NK-92 (cell line): ENCODE data around the gene NOVA2.

Experiments used
- DNase-seq: peaks from one replicate; lab custom pipeline; 2025; ENCODE audit not compliant: unreplicated experiment; lab: John Stamatoyannopoulos, UW

The NOVA2 gene

DNA sequence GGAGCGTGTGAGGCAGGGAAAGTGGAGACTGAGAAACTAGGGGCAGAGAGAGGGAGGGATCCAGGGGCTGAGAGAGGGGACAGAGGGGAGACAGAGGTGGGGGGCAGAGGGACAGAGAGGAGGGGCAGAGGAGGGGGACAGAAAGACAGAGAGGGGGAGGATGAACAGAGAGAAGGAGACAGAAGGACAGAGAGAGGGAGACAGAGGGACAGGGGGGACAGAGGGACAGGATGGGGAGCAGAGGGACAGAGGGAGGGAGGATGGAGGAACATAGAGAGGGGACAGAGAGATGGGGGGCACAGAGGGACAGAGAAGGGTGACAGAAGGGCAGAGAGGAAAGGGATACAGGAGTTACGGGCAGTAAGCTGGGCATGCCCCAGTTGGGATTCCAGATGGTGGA, 44.4 kb downstream of the NOVA2 start:
- no peak for DNase-seq

DNA sequence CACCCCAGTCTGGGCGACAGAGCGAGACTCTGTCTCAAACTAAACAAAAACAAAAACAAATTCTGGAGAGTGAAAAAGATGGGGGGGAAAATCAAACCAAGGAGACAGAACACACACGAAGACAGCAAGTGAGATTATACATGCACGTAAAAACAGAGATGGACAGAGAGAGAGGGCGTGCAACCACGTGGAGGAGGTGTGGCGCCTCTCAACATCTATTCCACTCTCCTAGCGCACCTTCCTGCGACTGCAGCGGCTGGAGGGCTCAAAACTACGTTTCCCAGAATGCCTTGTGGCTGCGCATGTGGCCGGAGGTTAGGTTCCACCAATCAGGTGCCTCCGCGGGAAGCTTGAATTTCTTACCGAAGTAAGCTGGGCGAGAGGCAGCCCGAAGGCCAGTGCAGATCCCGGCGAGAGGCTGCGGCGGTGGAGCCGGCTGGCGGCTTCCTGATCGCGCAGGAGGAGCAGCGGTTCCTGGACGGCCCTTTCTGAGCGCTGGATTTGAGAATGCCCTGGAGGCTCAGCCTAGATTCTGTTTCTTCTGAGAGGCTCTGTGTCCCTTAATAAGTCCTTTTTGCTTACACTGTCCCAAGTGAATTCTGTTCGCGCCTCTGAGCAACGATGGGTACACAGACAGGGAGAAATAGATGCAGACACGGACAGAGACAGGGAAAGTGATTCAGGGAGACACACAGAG, 46.0 kb downstream of the NOVA2 start:
- peak; percentile 17 for DNase-seq

DNA sequence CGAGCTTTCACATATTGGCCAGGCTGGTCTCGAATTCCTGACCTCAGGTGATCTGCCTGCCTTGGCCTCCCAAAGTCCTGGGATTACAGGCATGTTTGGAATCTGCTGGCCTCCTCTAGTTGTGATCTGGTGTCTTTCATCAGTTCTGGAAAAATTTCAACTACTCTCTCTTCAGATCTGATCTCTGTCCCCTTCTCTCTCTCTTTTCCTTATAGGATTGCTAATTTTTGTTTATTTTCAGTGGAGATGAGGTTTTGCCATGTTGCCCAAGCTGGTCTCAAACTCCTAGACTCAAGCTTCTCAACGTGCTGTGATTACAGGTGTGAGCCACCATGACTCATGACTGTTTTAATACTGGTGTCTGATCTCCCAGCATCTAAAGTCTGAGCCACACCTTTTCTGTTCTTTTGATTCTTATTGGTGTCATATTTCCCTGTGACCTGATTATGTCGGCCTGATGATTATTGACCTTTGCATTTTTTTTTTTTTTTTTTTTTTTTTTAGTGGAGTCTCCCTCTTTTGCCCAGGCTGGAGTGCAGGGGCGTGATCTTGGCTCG, 48.7 kb downstream of the NOVA2 start:
- no peak for DNase-seq

DNA sequence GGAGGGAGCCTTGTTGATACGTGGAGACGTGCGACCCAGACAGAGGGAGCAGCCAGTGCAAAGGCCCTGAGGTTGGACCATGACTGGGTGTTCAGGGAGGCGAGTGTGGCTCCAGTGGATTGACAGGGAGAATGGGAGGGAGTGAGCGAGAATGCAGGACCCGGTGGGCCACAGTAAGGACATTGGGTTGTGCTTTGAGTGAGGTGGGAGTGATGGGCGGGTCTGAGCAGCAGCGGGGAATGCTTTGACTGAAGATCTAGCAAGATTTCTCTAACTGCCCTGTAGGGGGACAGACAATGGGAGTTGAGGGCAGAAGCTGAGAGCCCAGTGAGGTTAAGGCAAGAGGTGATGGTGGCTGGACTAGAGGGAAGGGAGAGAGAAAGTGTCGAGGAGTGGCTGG, 51.4 kb downstream of the NOVA2 start:
- no peak for DNase-seq

DNA sequence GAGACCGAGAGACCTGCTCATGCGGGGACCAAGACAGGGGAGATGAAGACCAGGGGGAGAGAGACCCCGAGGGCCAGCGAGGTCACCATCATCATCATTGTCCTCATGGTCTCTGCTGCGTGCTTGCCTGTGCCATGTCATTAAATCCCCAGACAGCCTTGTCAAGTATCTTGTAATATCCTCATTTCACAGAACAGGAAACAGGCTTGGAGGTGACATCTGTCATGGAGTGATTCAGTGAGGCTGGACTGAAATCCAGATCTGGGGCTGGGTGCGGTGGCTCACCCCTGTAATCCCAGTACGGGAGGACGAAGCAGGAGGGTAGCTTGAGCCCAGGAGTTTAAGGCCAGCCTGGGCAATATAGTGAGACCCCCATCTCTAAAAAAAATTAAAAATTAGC, 53.2 kb downstream of the NOVA2 start:
- DNase-seq, result no peak

DNA sequence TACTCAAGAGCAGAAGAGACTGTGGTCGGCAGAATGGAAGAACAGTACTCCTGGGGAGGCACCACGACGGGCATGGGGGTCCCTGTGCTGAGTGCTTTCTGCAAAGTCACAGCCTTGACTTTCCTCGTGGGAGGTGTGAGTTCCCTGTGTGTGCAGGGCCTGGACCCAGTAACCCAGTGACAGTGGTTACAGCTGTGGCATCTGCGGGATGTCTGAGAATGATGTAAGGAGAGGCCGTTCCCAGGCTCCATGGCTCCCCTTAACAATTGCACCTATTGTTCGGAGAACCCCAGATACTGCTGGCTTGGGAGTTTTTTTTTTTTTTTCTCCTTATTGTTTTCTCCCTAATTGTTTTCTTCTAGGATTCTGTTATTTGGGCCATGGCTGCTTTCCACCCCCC, 54.0 kb downstream of the NOVA2 start:
- no peak for DNase-seq

DNA sequence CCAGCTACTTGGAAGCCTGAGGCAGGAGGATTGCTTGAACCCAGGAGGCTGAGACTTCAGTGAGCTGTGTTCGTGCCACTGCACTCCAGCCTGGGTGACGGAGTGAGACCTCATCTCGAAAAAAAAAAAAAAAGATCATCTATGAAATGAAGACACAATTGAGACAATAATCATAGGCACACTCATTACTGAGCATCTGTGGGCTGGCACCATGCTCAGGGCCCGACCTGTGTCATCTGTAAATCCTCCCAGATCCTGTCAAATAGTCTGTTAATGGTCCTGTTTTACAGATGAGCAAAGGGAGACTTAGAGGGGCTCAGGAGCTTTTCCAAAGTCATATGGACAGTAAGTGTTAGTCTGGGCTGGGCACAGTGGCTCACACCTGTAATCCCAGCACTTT, 54.9 kb downstream of the NOVA2 start:
- DNase-seq, result no peak

DNA sequence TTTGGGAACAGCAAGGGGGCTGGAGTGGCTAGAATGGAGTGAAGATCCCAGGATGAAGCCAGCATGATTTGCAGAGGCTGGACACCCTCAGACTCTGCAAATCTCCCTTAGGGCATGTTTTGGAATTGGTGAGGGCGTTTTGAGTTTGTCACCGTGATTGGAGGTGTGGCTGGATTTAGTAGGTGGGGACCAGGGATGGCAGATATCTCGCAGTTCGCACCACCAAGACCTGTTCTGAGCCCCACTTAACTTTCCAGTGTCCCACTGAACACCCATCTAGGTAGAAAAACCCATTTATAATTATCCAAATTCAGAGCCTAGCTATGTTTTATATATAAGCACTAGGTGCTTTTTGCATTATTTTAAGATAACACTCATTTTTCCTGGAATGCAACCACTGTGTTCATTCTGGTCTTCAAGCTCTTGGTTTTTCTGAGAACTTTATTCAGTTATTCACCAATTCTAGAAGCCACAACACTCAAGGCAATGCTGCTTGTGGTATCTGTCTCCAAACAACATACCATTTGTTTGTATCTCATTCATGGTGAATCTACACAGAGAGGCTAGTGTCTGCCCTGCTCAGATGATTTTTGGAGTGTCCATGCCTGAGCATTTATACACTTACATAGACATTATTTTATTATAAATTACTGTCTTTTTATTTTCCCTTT, 56.1 kb downstream of the NOVA2 start:
- no peak for DNase-seq

DNA sequence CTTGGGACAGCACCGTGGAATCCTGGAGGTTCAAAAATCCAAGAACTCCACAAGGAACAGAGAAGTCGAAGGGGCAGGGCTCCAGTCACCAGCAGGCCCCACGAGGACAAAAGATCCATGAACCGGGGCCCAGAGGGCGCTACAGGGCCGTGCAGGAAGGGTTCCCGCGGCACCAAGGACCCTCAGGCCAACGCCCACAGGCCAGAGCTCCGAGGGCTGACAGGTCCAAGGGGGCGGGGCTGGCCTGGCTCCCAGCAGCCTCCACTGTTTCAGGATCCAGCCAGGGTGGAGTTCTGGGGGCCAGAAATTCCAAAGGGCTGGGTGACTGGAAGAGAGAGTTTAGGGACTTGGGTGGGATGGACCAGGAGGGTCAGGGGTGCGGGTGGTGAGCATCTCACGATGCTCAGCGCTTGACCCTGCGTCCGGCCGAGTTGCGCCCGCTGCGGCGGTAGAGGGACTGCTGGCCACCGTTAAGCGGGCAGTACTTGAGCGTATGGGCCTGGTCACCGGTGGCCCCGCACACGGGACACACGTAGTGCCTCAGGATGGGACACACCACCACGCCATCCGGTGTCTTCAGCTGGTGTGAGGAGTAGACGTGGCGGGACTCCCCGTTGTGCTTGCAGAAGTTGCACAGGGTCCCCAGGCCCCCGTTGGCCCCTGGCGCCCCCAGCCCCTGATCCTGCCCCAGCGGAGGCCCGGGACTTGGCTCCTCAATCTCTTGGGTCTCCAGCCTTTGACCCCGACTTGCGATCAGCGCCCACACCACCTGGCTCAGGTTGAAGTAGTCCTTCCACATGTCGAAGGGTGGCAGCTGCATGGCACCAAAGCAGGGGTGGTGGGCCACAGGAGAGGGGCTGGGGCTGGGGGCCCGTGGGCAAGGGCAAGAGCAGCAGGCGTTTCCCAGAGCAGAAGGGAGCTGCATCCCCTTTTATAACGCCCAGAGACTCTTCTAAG, 59.5 kb downstream of the NOVA2 start, which contains the start of gene NANOS2:
NANOS2 (minus strand) TSS at position 905 of the 957 bp plus-strand sequence; CDS start at position 820, 85 bp downstream.
- DNase-seq, result no peak

DNA sequence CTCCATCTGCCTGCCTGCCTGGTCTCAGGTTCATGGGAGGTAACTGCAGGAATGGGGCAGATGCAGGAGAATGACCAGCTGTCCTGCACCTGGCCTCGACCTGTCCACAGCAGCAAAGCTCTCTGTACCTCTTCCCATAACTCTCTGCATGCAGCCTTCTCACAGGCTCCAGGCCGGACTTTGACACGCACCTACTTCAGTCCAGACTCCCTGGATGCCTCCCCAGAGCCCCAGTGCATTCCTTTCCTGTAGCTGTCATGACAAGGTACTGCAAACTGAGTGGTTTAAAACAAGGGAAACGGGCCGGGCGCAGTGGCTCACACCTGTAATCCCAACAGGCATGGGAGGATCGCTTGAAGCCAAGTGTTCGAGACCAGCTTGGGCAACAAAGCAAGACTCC, 62.4 kb downstream of the NOVA2 start:
- no peak for DNase-seq

DNA sequence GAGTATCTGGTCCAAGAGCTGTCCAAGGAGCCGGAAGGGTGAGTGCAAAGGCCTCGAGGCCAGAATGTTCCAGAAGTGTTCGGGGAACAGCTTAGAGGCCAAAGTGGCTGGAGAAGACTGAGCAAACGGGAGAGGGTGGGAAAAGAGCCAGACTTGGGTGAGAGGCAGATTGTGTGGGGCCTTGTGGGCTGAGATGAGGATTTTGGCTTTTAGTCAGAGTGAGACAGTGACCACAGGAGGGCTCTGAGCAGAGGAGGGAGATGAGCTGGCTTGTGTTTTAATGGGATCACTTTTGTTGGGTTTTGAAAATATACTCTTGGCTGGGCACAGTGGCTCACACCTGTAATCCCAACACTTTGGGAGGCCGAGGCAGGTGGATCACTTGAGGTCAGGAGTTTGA, 64.7 kb downstream of the NOVA2 start:
- DNase-seq, result no peak

DNA sequence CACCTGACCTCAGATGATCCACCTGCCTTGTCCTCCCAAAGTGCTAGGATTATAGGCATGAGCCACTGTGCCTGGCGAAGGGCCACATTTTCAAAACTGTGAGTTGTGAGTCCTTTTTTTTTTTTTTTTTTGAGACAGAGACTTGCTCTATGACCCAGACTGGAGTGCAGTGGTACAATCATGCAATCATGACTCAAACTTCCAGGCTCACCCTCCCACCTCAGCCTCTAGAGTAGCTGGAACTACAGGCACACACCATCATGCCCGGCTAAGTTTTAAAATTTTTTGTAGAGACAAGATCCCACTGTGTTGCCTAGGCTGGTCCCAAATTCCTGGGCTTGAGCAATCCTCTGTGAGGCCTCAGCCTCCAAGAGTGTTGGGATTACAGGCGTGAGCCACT, 67.4 kb downstream of the NOVA2 start:
- no peak for DNase-seq

DNA sequence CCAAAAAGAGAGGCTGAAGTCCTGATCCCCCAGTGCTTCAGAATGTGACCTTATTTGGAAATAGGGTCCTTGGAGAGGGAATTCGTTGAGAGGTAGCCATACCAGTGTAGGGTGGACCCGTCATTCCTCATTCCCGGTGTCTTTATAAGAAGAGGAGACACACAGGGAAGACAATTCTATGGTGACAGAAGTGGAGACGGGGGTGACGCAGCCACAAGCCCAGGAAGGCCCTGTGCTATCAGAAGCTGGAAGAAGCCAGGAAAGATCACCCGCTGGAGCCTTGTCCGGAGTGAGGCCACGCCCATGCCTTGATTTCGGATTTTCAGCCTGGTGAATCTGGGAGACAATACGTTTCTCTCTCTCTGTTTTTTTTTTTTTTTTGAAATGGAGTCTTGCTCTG, 68.7 kb downstream of the NOVA2 start:
- DNase-seq, result no peak

DNA sequence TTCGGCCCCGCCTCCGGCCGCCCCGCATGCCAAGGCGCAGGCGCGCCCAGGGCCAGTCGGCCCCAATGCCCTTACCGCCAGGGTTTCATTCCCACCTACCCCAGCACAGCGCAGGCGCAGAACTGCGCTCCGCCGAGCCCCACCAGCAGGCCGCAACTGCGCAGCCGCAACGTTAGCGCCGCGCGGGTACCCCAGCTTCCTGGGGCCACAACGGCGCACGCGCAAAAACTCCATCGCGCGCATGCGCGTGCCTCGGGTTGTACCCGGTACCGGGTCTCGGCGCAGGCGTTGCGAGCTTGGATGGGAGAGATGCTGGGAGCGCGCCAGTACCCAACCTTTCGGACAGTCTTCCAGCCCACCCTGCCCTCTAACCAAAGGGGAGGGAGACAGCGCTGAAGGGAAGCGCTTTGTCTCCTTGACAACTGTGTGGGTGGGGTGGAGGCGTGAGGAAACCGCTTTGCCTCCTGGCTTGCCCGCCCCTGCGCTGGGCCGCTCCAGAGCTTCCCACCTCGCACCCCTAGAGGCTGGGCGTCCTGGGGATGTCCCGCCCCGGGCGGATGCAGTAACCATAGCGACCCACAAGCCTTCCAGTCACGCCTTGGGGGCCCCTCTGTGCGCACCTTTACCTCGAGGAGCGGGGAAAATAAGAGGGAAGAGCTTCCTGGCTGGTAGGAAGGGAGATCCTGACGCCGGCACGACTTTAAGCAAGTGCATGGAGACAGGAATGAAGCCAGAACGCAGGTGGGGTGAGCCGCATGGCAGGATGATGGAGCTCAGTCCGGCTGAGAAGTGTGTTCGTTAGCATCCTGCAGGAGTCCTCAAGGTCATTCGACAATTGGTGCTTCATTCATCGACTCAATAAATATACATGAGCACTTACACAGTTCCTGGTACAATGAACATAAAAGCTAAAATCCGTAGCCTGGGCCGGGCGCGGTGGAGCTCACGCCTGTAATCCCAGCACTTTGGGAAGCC, 70.7 kb downstream of the NOVA2 start:
- DNase-seq, result peak; percentile 94

DNA sequence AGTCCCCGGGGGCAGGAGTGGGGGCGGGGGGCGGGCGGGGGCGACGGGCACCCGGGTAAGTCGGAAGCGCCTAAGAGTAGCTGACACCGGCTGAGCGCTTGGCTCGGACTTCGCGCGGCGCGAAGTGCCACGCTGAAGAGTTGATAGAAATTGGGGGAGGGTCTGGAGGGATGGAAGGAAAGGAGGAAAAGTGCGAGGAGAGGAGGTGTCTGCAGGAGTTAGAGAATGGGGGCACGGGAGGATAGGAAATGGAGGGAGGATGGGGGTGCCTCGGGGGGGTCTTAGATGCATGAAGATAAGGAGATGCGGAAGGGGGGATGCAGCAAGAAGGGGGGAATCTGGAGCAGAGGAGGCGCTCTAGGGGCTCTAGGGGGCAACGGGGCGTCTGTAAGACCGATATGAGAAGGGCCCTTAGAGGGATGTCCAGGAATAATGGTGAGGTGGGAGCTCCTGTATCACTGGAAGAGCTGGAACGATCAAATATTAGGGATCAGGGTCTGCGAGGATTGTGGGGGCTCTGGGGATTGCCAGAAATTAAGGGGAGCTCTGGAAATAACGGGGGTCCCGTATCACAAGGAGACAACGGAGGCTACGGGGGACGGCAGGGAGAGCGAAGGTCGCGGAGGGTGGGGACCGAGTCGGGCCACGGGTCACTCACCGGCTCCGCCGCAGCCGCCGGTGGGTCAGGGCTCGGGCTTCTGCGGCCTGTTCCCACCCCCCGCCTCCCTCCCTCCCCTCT, 71.6 kb downstream of the NOVA2 start, which contains the start of gene MYPOP:
MYPOP (minus strand) TSS at position 702 of the 739 bp plus-strand sequence. CDS start 840 bp downstream, outside the sequence.
- DNase-seq, result no peak

DNA sequence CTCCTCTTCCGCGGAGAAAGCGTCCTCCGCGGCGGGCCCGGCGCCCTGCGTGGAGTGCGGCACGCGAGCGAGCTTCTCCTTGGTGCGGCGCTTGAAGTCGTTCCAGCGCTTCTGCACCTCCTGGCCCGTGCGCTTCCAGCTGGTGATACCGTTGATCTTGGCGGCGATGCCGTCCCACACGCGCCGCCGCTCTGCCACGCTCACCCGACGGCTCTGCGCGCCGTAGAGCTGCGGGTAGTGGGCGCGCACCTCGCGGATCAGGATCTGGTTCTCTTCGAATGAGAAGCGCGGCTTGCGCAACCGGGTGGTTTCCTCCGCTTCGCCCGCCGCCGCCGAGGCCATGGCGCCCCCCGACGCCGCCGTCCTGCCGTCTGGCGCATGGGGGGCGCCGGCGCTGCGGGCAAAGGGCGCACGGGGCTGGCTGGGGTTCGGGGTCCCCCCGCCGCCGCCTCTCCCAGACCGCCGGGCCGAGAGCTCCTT, 72.2 kb downstream of the NOVA2 start:
- no peak for DNase-seq

DNA sequence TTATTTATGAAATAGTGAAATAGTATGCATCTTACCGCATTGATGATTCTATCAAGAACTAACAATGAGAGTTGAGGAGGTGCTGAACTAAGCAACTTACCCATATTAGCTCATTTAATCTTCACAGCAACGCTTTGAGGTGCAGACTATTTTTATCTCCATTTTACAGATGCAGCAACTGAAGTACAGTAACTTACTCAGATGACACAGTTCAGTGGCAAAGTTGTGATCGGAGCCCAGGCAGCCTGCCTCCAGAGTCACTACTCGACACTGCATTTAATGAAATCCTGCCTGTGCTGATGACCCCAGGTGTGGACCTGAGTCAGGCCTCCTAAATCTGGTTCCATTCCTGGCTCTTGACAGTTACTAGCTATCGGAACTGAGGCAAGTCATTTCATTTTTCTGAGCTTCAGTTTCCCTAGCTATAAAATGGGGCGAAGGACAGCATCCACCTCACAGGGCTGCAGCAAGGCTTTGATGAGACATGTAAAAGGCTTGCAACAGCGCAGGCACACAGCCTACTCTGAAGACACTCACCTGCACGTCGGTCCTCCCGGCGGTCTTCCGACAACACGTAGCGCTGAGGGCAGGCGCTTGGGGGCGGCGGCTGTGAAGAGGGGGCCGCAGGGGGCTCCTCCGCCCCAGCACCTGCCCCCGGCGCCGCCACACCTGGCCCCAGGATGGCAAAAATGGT, 72.8 kb downstream of the NOVA2 start:
- no peak for DNase-seq

DNA sequence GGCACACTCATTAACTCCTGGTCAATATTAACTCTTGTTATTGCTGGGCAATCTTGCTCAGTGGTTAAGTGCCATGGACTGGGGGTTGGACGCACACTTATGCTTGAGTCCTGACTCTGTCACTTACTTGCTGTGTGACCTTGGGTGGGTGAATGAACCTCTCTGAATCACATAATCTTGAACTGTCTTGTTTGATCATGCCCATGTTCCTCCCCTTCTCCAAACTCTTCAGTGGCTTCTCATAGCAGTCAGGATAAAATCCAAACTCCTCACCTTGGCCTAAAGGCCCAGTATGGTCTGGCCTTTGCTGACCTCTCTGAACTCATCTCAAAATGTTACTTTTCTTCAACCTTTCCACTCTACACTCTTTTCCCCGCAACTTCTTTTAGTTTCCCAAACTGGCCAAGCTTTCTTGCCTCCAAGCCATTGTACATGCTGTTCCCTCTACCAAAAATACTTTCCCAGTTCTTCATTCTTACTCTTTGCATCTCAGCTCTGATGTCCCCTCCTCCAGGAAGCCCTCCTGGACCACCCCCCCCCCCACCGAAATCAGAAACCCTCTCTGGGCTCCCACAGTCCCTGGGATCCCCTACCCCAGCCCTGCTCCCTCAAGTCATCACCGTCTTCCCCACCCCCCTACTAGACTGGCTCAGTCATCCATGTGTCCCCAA, 73.6 kb downstream of the NOVA2 start:
- no peak for DNase-seq
